Measurements from ENCODE around the gene MEIKIN. TPM values are rescaled to one million over a fixed set of nuclear protein-coding genes. Genes with fewer than 3 reads are reported as not detected.

The MEIKIN gene
- total and polyA plus RNA-seq, 2 of the 13 experiments (the other 11 are each of a cell fraction or from before 2014, with no cell fraction given) = not detected

DNA sequence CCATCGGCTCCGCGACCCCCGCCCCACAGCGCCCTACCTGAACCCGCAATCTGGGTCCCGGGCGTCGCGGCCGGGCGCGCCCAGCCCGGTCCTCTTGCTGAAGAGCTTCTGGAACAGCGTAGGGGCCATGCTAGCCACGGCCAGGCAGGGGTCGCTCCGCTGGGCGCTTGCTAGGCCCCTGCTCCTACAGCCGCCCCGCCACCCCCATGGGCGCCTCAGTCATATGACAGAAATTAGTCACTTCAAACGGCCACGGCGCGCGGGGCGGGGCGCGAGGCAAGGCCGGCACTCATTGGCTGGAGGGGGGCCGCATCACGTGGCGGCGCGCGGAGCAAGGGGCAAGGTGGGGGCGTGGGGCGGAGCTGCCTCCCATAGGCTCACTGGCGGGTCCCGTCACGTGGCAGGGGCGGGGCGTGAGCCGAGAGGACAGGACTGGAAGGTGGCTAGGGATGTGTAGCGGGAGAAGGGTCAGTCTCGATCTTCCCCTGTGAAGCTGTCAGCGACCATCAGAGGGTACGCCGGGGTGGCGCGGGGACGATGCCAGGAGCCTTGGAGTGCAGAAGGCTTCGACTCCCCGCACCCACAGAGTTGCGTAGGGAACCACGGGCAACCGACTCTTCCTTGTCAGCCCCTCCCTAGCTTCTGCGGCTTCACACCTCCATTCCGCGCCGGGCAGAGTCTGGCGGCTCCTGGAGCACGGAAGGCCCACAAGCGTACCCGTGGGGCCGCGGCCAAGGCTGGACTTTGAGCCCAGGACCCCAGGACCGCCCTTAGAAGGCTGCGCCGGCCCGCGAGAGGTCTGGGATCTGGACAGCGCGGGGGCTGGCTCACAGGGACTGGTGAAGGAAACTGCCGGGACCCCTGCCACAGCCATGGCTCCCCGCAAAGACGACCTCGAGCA lies 148.4 kb downstream of the MEIKIN start, which contains the start of gene FNIP1 (continued):
- TF ChIP-seq, protein P1, sequence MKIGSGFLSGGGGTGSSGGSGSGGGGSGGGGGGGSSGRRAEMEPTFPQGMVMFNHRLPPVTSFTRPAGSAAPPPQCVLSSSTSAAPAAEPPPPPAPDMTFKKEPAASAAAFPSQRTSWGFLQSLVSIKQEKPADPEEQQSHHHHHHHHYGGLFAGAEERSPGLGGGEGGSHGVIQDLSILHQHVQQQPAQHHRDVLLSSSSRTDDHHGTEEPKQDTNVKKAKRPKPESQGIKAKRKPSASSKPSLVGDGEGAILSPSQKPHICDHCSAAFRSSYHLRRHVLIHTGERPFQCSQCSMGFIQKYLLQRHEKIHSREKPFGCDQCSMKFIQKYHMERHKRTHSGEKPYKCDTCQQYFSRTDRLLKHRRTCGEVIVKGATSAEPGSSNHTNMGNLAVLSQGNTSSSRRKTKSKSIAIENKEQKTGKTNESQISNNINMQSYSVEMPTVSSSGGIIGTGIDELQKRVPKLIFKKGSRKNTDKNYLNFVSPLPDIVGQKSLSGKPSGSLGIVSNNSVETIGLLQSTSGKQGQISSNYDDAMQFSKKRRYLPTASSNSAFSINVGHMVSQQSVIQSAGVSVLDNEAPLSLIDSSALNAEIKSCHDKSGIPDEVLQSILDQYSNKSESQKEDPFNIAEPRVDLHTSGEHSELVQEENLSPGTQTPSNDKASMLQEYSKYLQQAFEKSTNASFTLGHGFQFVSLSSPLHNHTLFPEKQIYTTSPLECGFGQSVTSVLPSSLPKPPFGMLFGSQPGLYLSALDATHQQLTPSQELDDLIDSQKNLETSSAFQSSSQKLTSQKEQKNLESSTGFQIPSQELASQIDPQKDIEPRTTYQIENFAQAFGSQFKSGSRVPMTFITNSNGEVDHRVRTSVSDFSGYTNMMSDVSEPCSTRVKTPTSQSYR (CRISPR knock-in tag; IDR thresholded peaks at IDR 0.05; ENCODE audit: borderline replicate concordance) = peak; percentile 19; the same call in 1 of the 2 replicates
- TF ChIP-seq TBL1XR1 (IDR thresholded peaks at IDR 0.05; ENCODE audit: borderline replicate concordance, low read length, partially characterized antibody) = peak; percentile 18
- peak; percentile 87 for TF ChIP-seq ZNF761 (CRISPR knock-in tag; conservative IDR thresholded peaks at IDR 0.05)
- TF ChIP-seq, protein P2, sequence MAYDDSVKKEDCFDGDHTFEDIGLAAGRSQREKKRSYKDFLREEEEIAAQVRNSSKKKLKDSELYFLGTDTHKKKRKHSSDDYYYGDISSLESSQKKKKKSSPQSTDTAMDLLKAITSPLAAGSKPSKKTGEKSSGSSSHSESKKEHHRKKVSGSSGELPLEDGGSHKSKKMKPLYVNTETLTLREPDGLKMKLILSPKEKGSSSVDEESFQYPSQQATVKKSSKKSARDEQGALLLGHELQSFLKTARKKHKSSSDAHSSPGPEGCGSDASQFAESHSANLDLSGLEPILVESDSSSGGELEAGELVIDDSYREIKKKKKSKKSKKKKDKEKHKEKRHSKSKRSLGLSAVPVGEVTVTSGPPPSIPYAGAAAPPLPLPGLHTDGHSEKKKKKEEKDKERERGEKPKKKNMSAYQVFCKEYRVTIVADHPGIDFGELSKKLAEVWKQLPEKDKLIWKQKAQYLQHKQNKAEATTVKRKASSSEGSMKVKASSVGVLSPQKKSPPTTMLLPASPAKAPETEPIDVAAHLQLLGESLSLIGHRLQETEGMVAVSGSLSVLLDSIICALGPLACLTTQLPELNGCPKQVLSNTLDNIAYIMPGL (CRISPR knock-in tag; IDR thresholded peaks at IDR 0.05; ENCODE audit: borderline replicate concordance in 1 of 2, low read depth in 1 of 2) = peak; percentile 22 to 93; a peak in 3 of 4 replicates
- TF ChIP-seq YEATS2 (CRISPR knock-in tag; IDR thresholded peaks at IDR 0.05; ENCODE audit: borderline replicate concordance) = 0 out of 2 replicates have a peak, but pooled peaks have one; percentile 77
- TF ChIP-seq, protein P3, sequence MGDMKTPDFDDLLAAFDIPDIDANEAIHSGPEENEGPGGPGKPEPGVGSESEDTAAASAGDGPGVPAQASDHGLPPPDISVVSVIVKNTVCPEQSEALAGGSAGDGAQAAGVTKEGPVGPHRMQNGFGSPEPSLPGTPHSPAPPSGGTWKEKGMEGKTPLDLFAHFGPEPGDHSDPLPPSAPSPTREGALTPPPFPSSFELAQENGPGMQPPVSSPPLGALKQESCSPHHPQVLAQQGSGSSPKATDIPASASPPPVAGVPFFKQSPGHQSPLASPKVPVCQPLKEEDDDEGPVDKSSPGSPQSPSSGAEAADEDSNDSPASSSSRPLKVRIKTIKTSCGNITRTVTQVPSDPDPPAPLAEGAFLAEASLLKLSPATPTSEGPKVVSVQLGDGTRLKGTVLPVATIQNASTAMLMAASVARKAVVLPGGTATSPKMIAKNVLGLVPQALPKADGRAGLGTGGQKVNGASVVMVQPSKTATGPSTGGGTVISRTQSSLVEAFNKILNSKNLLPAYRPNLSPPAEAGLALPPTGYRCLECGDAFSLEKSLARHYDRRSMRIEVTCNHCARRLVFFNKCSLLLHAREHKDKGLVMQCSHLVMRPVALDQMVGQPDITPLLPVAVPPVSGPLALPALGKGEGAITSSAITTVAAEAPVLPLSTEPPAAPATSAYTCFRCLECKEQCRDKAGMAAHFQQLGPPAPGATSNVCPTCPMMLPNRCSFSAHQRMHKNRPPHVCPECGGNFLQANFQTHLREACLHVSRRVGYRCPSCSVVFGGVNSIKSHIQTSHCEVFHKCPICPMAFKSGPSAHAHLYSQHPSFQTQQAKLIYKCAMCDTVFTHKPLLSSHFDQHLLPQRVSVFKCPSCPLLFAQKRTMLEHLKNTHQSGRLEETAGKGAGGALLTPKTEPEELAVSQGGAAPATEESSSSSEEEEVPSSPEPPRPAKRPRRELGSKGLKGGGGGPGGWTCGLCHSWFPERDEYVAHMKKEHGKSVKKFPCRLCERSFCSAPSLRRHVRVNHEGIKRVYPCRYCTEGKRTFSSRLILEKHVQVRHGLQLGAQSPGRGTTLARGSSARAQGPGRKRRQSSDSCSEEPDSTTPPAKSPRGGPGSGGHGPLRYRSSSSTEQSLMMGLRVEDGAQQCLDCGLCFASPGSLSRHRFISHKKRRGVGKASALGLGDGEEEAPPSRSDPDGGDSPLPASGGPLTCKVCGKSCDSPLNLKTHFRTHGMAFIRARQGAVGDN (CRISPR knock-in tag; IDR thresholded peaks at IDR 0.05) = peak; percentile 96
- TF ChIP-seq, protein P4, sequence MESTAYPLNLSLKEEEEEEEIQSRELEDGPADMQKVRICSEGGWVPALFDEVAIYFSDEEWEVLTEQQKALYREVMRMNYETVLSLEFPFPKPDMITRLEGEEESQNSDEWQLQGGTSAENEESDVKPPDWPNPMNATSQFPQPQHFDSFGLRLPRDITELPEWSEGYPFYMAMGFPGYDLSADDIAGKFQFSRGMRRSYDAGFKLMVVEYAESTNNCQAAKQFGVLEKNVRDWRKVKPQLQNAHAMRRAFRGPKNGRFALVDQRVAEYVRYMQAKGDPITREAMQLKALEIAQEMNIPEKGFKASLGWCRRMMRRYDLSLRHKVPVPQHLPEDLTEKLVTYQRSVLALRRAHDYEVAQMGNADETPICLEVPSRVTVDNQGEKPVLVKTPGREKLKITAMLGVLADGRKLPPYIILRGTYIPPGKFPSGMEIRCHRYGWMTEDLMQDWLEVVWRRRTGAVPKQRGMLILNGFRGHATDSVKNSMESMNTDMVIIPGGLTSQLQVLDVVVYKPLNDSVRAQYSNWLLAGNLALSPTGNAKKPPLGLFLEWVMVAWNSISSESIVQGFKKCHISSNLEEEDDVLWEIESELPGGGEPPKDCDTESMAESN (CRISPR knock-in tag; conservative IDR thresholded peaks at IDR 0.05) = peak; percentile 75
- TF ChIP-seq ZNF121 (CRISPR knock-in tag; IDR thresholded peaks at IDR 0.05) = peak; percentile 47; the same call in 1 of the 2 replicates
- TF ChIP-seq ZBTB7A (CRISPR knock-in tag; IDR thresholded peaks at IDR 0.05) = peak; percentile 97
- TF ChIP-seq ZNF329 (CRISPR knock-in tag; IDR thresholded peaks at IDR 0.05; ENCODE audit: low read depth) = peak; percentile 76; the same call in 1 of the 2 replicates
- TF ChIP-seq IKZF1 (IDR thresholded peaks at IDR 0.05) = no peak
- 0 out of 2 replicates have a peak, but pooled peaks have one; percentile 71 for TF ChIP-seq ZNF772 (CRISPR knock-in tag; IDR thresholded peaks at IDR 0.05)
